CD8-positive, alpha-beta memory T cell (primary cell): Measurements from ENCODE around the gene TACR2. TPM values are rescaled to one million over a fixed set of nuclear protein-coding genes. Genes with fewer than 3 reads are reported as not detected.

Experiments
- CTCF ChIA-PET: fragments of 350-600 bp; sonication (Branson Sonifier 250); formaldehyde crosslinking; loops from one replicate; lab custom pipeline; 2021; ENCODE audit warnings: antibody characterized with exemption; lab: Charles Lee
- POLR2A ChIA-PET: fragments of 350-600 bp; sonication (Branson Sonifier 250); formaldehyde crosslinking; loops from one replicate; lab custom pipeline; 2021; ENCODE audit warnings: antibody characterized with exemption; lab: Charles Lee
- DNase-seq, 5 donors: peaks; one replicate each; pipeline versions ENCODE4 v3.0.0 to v3.0.0-alpha.2; 2020 to 2022; ENCODE audit warnings: mixed read lengths in 1 of 5
- H3K27ac ChIP-seq: one replicate; pipeline ENCODE4 v1.7.0; 2013; ENCODE audit warnings: low read depth, mild to moderate bottlenecking, low read length, moderate library complexity
- H3K27me3 ChIP-seq: 2 replicates; pipeline ENCODE4 v1.7.0; 2013; ENCODE audit warnings: low read length, mild to moderate bottlenecking; ENCODE audit not compliant: insufficient read depth, poor library complexity, severe bottlenecking
- H3K36me3 ChIP-seq: 2 replicates; pipeline ENCODE4 v1.7.0; 2013; ENCODE audit warnings: mild to moderate bottlenecking, low read length, moderate library complexity; ENCODE audit not compliant: insufficient read depth
- H3K4me1 ChIP-seq: 2 replicates; pipeline ENCODE4 v1.7.0; 2013; ENCODE audit warnings: mild to moderate bottlenecking, low read length, moderate library complexity; ENCODE audit not compliant: insufficient read depth
- H3K4me3 ChIP-seq: 2 replicates; pipeline ENCODE4 v1.7.0; 2013; ENCODE audit warnings: mild to moderate bottlenecking, low read length
- H3K9me3 ChIP-seq: 2 replicates; pipeline ENCODE4 v1.7.0; 2013; ENCODE audit warnings: mild to moderate bottlenecking, low read length
- H3K27ac Mint-ChIP-seq, 8 donors: one replicate each; pipeline ENCODE4 v1.8.0; 2020 to 2021; ENCODE audit warnings: mixed read lengths in 8 of 8, mild to moderate bottlenecking in 6 of 8, inconsistent platforms in 3 of 8, moderate library complexity in 3 of 8
- H3K27me3 Mint-ChIP-seq, 2 donors: one replicate each; pipeline ENCODE4 v1.8.0; 2020 to 2021; ENCODE audit warnings: mixed read lengths in 2 of 2, mild to moderate bottlenecking in 1 of 2, moderate library complexity in 1 of 2
- H3K36me3 Mint-ChIP-seq, 3 donors: one replicate each; pipeline ENCODE4 v1.8.0; 2020 to 2021; ENCODE audit warnings: mixed read lengths in 3 of 3, inconsistent platforms in 1 of 3, mild to moderate bottlenecking in 1 of 3
- H3K4me1 Mint-ChIP-seq, 3 donors: one replicate each; pipeline ENCODE4 v1.8.0; 2020 to 2021; ENCODE audit warnings: mixed read lengths in 3 of 3, inconsistent platforms in 1 of 3, mild to moderate bottlenecking in 1 of 3
- H3K4me3 Mint-ChIP-seq, 7 donors: one replicate each; pipeline ENCODE4 v1.8.0; 2020 to 2021; ENCODE audit warnings: mixed read lengths in 7 of 7, mild to moderate bottlenecking in 6 of 7, moderate library complexity in 4 of 7, inconsistent platforms in 2 of 7
- H3K9me3 Mint-ChIP-seq, 5 donors: one replicate each; pipeline ENCODE4 v1.8.0; 2020 to 2022; ENCODE audit warnings: mixed read lengths in 5 of 5, mild to moderate bottlenecking in 3 of 5, moderate library complexity in 2 of 5, inconsistent platforms in 1 of 5
- polyA plus RNA-seq: library from polyadenylated mRNA; unstranded; fragments of 300-500 nt; fragmentation: Illumina TruSeq; gene quantifications from one replicate; pipeline ENCODE4 v1.2.3, GENCODE V29; 2021
- total RNA-seq, 2 experiments: library from RNA; stranded (reverse); gene quantifications; one replicate each; pipeline ENCODE4 v1.2.3, GENCODE V29; 2021

The TACR2 gene
- total and polyA plus RNA-seq, 3 experiments from 2014 or later = not detected

GRCh38 chr10:69415951-69416350 lies 767 bp downstream of the TACR2 start:
- no peak overlapping the region for H3K27ac Mint-ChIP-seq
- H3K27me3 ChIP-seq = no peaks in the 10 kb centered on the region
- no peaks in the 10 kb centered on the region for H3K9me3 ChIP-seq
- no peak overlapping the region for H3K4me3 Mint-ChIP-seq
- peaks cover 0 to 2% (median 0%) of the 10 kb centered on the region in 5 donors for H3K9me3 Mint-ChIP-seq
- H3K36me3 ChIP-seq = no peaks in the 10 kb centered on the region
- H3K4me3 ChIP-seq = no peak overlapping the region
- ChIA-PET POLR2A (no interaction called here), CTCF (no interaction called here)
- no peak for DNase-seq
- H3K36me3 Mint-ChIP-seq = no peaks in the 10 kb centered on the region
- H3K4me1 Mint-ChIP-seq = no peaks in the 10 kb centered on the region
- peaks cover 0 to 2% of the 10 kb centered on the region in 2 donors for H3K27me3 Mint-ChIP-seq
- H3K4me1 ChIP-seq = no peaks in the 10 kb centered on the region
- no peak overlapping the region for H3K27ac ChIP-seq

DNA sequence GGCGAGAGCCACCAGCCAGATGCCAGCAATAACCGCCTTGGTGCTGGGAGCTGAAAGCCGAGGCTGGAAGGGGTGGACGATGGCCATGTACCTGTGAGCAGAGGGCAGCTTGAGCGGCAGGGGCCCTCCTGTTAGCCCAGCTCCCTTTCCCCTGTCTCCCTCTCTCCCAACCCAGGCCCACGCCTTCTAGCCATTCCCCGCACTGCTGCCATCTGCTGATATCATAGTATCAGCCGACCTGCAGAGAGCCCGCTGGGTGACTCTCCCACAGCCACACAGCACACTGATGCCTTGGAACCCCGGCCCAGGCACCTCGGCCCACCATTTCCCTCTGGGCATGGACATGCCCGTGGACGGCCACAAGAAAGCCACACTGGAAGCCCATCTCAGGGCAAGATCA lies 1.7 kb downstream of the TACR2 start:
- ChIA-PET CTCF (interaction anchor here (1.1 kb wide), 1 partner anchor 9 kb away, joined by 5 read pairs; no protein-coding TSS in a partner anchor), POLR2A (no interaction called here)
- H3K4me1 Mint-ChIP-seq = no peaks in the 10 kb centered on the region
- H3K27ac Mint-ChIP-seq = no peak overlapping the region
- H3K4me1 ChIP-seq = no peaks in the 10 kb centered on the region
- H3K4me3 ChIP-seq = no peak overlapping the region
- peaks cover 0 to 2% of the 10 kb centered on the region in 2 donors for H3K27me3 Mint-ChIP-seq
- H3K36me3 Mint-ChIP-seq = no peaks in the 10 kb centered on the region
- DNase-seq = no peak
- H3K9me3 Mint-ChIP-seq = peaks cover 0 to 2% (median 0%) of the 10 kb centered on the region in 5 donors
- H3K9me3 ChIP-seq = no peaks in the 10 kb centered on the region
- no peak overlapping the region for H3K4me3 Mint-ChIP-seq
- H3K36me3 ChIP-seq = no peaks in the 10 kb centered on the region
- H3K27me3 ChIP-seq = no peaks in the 10 kb centered on the region
- H3K27ac ChIP-seq = no peak overlapping the region

DNA sequence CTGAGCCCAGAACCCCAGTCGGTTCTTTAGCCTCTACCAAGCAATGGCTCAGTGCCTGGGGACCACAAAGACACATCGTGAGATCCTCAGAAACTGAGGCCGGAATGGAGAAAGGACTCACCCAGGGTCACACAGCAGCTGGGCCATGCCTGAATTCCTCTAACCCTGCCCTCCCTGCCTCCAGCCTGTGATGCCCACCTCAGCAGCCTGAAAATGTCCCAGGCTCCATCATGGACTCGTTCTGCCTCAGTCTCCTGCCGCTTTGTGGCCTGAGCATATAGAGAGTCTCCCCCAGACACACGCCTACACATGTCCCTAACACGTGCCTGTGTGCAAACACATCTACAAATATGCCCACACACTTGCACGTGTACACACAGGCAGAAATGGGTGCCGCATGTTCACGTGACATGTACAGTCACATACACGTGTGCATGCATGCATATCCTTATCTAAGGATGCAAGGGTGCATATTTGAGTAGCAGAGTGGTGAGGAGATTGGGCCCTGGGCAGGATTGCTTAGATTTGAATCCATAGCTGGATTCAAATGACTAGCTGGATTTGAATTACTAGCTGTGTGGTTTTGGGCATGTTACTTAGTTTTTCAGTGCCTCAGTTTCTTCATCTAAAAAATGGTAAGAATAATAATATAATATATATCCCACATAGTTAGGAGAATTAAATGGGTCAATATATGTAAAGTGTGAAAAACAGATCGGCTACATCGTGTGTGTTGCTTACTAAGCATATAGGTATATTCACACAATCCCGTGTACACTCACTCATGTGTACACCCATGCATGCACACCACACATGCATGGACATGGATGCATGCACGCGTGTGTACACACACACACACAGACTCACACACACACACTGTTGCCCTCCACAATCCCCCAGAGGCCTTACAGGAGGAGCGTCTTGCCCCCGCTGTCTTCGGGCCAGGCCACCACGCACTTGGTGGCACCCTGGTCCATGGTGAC lies 2.4 kb downstream of the TACR2 start:
- Histone ChIP-seq H3K27me3 (no peaks in the 10 kb centered on the region), H3K4me1 (peaks cover 2% of the 10 kb centered on the region), H3K36me3 (no peaks in the 10 kb centered on the region), H3K9me3 (no peaks in the 10 kb centered on the region), H3K27ac (no peak overlapping the region), H3K4me3 (no peak overlapping the region)
- no peaks in the 10 kb centered on the region for H3K36me3 Mint-ChIP-seq
- ChIA-PET POLR2A (no interaction called here), CTCF (interaction anchor here (1.1 kb wide), 1 partner anchor 10 kb away, joined by 5 read pairs; no protein-coding TSS in a partner anchor)
- H3K27me3 Mint-ChIP-seq = peaks cover 0 to 2% of the 10 kb centered on the region in 2 donors
- H3K4me1 Mint-ChIP-seq = peaks cover 0 to 2% (median 2%) of the 10 kb centered on the region in 3 donors
- peak overlapping the region in 1 of 8 donors; percentile 77 for H3K27ac Mint-ChIP-seq
- H3K4me3 Mint-ChIP-seq = no peak overlapping the region
- no peak for DNase-seq
- peaks cover 0 to under 1% (median 0%) of the 10 kb centered on the region in 5 donors for H3K9me3 Mint-ChIP-seq

DNA sequence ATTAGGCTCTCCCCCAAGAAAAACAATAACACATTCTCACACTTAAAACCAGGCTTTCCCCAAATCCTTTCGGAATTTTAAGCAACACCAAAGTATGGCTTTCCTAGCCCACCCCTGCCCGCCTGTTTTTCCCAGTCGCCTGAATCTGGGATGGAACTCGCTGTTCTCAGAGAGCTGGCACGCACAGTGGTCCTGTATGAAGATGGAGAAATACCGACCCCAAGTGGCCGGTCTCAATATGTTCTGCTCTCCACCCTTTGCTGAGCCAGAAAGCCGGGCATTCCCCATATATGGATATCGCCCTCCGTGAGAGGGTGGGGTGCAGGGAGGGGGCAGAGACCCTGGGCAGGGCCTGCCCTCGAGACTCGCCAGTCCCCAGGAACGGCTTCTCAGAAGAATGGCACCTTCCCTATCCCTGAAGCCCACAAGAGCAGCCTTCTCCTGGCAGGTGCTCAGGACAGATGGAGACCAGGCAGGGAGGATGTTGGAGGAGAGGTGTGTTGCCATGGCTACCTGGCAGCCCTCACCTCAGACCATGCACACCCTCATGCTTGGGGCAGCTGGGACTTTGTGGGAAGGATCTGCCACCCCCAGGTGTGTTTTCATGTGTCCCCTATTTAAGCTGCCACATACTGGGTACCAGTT lies 3.4 kb downstream of the TACR2 start:
- ChIA-PET CTCF (interaction anchor here (1.0 kb wide), 1 partner anchor 18 kb away, joined by 3 read pairs; no protein-coding TSS in a partner anchor), POLR2A (no interaction called here)
- peak in 1 of 5 donors; percentile 35 for DNase-seq
- Histone ChIP-seq H3K27ac (no peak overlapping the region), H3K36me3 (no peaks in the 10 kb centered on the region), H3K4me3 (no peak overlapping the region), H3K9me3 (no peaks in the 10 kb centered on the region), H3K27me3 (no peaks in the 10 kb centered on the region), H3K4me1 (peaks cover 9% of the 10 kb centered on the region)
- Mint-ChIP-seq H3K4me3 (peak overlapping the region in 1 of 7 donors; percentile 18), H3K9me3 (no peaks in the 10 kb centered on the region), H3K27ac (peak overlapping the region in 2 of 8 donors; percentile 30 to 68), H3K36me3 (no peaks in the 10 kb centered on the region), H3K27me3 (peaks cover 0 to 4% of the 10 kb centered on the region in 2 donors), H3K4me1 (peaks cover 5 to 12% (median 12%) of the 10 kb centered on the region in 3 donors)

DNA sequence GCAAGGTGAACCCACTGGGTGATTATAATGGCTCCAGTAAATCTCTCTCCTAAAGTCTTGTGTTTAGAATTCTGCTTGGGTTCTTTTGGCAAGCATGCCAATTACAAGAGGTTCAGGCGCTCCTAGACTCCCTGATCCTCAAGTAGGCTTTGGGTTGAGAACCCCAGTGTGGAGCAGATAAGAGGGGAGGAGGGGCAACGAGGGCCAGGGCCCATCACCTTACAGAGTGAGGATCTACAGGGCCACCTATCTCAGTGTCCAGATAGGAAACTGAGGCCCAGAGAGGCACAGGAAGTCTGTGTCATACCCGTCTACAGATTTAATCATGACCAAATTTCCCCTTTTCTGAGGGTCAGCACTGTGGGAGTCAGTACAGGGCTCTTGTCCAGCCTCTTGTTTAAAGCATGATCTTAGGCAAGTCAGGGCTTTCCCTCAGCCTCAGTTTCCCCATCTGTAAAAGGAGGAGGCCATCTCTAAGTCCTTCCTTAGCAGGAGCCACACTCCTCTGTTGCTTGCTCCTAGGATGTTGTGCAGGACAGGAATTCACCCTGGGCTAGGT lies 4.4 kb downstream of the TACR2 start:
- no peak for DNase-seq
- Histone ChIP-seq H3K4me1 (peaks cover 15% of the 10 kb centered on the region), H3K9me3 (no peaks in the 10 kb centered on the region), H3K36me3 (no peaks in the 10 kb centered on the region), H3K4me3 (no peak overlapping the region), H3K27ac (no peak overlapping the region), H3K27me3 (no peaks in the 10 kb centered on the region)
- ChIA-PET CTCF (interaction anchor here (1.0 kb wide), 1 partner anchor 222 kb away, joined by 3 read pairs; no protein-coding TSS in a partner anchor), POLR2A (no interaction called here)
- peaks cover 9 to 20% (median 19%) of the 10 kb centered on the region in 3 donors for H3K4me1 Mint-ChIP-seq
- no peak overlapping the region for H3K27ac Mint-ChIP-seq
- peaks cover 0 to 5% of the 10 kb centered on the region in 2 donors for H3K27me3 Mint-ChIP-seq
- H3K36me3 Mint-ChIP-seq = no peaks in the 10 kb centered on the region
- no peaks in the 10 kb centered on the region for H3K9me3 Mint-ChIP-seq
- no peak overlapping the region for H3K4me3 Mint-ChIP-seq

DNA sequence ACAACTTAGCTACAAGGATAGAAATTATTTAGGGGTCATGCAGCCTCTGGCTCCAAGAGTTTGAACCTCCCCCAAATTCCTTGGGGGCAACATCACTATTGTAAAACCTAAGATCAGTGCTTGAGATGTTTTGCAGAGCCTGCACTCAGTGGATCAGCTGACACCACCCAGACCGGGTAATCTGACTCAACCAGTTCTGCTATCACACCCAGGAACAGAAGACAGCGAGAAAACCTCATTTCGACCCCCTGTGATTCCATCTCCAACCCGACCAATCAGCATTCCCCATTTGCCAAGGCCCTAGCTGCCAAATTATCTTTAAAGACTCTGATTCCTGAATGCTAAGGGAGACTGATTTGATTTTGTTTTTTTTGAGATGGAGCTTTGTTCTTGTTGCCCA lies 5.2 kb downstream of the TACR2 start:
- Histone ChIP-seq H3K4me1 (peaks cover 15% of the 10 kb centered on the region), H3K27ac (no peak overlapping the region), H3K36me3 (no peaks in the 10 kb centered on the region), H3K4me3 (no peak overlapping the region), H3K27me3 (no peaks in the 10 kb centered on the region), H3K9me3 (no peaks in the 10 kb centered on the region)
- ChIA-PET POLR2A (no interaction called here), CTCF (interaction anchor here (1.0 to 1.4 kb wide), 2 partner anchors 8 to 223 kb away, joined by 3 to 7 read pairs; no protein-coding TSS in a partner anchor)
- Mint-ChIP-seq H3K27me3 (peaks cover 0 to 5% of the 10 kb centered on the region in 2 donors), H3K4me1 (peaks cover 11 to 22% (median 19%) of the 10 kb centered on the region in 3 donors), H3K27ac (peak overlapping the region in 3 of 8 donors; percentile 29 to 63 (median 61)), H3K4me3 (no peak overlapping the region), H3K9me3 (no peaks in the 10 kb centered on the region), H3K36me3 (no peaks in the 10 kb centered on the region)
- no peak for DNase-seq

DNA sequence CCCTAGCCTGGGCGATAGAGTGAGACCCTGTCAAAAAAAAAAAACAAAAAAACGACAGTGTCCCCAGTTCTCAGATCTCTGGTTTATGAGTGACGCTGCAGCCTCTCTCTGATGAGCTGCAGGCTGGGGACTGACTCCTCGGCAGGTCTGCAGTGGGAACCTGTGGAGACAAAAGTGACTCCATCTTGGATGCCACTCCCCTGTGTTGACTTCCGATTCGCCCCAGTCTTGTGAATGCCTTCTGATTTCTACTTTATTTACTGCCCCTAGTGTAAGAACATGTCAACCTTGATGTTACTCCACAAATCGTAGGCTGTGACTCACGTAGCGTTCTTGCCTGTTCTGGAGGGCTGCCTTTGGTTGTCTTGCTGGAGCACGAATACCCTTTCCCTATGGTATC lies 6.2 kb downstream of the TACR2 start:
- no peak for DNase-seq
- Histone ChIP-seq H3K4me3 (no peak overlapping the region), H3K36me3 (no peaks in the 10 kb centered on the region), H3K4me1 (peaks cover 15% of the 10 kb centered on the region), H3K27me3 (no peaks in the 10 kb centered on the region), H3K27ac (no peak overlapping the region), H3K9me3 (no peaks in the 10 kb centered on the region)
- Mint-ChIP-seq H3K27ac (peak overlapping the region in 4 of 8 donors; percentile 3 to 73 (median 48)), H3K4me1 (peaks cover 11 to 26% (median 19%) of the 10 kb centered on the region in 3 donors), H3K9me3 (no peaks in the 10 kb centered on the region), H3K36me3 (no peaks in the 10 kb centered on the region), H3K4me3 (peak overlapping the region in 1 of 7 donors; percentile 11), H3K27me3 (peaks cover 0 to 5% of the 10 kb centered on the region in 2 donors)
- POLR2A ChIA-PET = no interaction called here
- CTCF ChIA-PET = interaction anchor here (1.4 kb wide), 1 partner anchor 9 kb away, joined by 7 read pairs; no protein-coding TSS in a partner anchor
